ENCODE results near the gene TBC1D22A. TPM values are rescaled to one million over a fixed set of nuclear protein-coding genes. Genes with fewer than 3 reads are reported as not detected.

The TBC1D22A gene
- total RNA-seq, 1 experiment from 2014 or later, result 26.0 TPM

DNA sequence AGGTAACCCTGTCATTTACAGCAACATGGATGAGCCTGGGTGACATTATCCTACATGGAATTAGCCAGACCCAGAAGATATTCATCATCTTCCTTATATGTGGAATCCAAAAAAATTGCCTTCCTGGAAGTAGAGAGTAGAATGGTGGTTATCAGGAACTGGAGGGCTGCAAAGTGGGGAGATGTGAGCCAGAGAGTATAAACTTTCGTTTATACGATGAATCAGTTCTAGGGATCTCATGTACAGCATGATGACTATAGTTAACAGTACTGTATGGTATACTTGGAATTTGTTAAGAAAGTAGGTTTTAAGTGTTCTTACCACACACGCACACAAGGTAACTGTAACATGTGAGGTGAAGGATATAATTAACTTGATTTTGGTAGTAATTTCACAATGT is 79.1 kb downstream of the TBC1D22A start:
- Mint-ChIP-seq H3K27ac (ENCODE audit: low read depth, unreplicated experiment) (no peak overlapping the region), H3K36me3 (ENCODE audit: insufficient read depth, unreplicated experiment) (peaks cover 4% of the 10 kb centered on the region), H3K4me1 (ENCODE audit: insufficient read depth, unreplicated experiment) (peaks cover 48% of the 10 kb centered on the region), H3K9me3 (ENCODE audit: unreplicated experiment) (peaks cover 14% of the 10 kb centered on the region), H3K4me3 (ENCODE audit: unreplicated experiment) (no peak overlapping the region), H3K27me3 (ENCODE audit: insufficient read depth, unreplicated experiment) (no peaks in the 10 kb centered on the region)
- CTCF ChIA-PET, result interaction anchor here (1.8 to 4.6 kb wide), 2 partner anchors 9 to 38 kb away, joined by 7 to 31 read pairs; no protein-coding TSS in a partner anchor
- POLR2A ChIA-PET, result interaction anchor here (1.6 to 2.3 kb wide), 2 partner anchors 11 to 25 kb away, joined by 4 to 11 read pairs; no protein-coding TSS in a partner anchor
- intact Hi-C loops (cut with micrococcal nuclease), result no loop called here
- DNase-seq (ENCODE audit: unreplicated experiment), result no peak
- no TSS peak for BruUV-seq (replicated peaks)
- TF ChIP-seq, protein P1, sequence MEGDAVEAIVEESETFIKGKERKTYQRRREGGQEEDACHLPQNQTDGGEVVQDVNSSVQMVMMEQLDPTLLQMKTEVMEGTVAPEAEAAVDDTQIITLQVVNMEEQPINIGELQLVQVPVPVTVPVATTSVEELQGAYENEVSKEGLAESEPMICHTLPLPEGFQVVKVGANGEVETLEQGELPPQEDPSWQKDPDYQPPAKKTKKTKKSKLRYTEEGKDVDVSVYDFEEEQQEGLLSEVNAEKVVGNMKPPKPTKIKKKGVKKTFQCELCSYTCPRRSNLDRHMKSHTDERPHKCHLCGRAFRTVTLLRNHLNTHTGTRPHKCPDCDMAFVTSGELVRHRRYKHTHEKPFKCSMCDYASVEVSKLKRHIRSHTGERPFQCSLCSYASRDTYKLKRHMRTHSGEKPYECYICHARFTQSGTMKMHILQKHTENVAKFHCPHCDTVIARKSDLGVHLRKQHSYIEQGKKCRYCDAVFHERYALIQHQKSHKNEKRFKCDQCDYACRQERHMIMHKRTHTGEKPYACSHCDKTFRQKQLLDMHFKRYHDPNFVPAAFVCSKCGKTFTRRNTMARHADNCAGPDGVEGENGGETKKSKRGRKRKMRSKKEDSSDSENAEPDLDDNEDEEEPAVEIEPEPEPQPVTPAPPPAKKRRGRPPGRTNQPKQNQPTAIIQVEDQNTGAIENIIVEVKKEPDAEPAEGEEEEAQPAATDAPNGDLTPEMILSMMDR (IDR thresholded peaks at IDR 0.05; ENCODE audit: unreplicated experiment), result no peak

DNA sequence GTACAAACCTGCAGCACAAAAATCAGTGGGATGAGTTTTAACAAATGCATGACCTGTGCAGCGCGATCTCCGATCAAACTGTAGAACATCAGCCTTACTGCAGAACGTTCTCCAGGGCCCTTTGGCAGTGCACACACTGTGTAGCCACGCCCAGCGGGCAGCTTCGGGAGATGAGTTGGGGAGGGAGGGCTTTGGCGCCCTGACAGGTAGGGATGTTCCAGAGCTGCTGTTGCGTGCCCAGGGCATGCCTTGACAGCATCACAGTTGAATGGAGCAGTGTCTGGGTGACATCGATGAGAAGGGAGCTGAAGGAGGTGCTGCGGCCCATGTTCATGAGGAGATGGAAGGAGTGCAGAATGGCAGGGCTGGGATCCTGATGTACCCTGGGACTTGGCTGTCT is 80.2 kb downstream of the TBC1D22A start:
- H3K4me1 Mint-ChIP-seq (ENCODE audit: insufficient read depth, unreplicated experiment), result peaks cover 53% of the 10 kb centered on the region
- H3K36me3 Mint-ChIP-seq (ENCODE audit: insufficient read depth, unreplicated experiment), result no peaks in the 10 kb centered on the region
- TF ChIP-seq, protein P1 (IDR thresholded peaks at IDR 0.05; ENCODE audit: unreplicated experiment), result no peak
- H3K9me3 Mint-ChIP-seq (ENCODE audit: unreplicated experiment), result peaks cover 7% of the 10 kb centered on the region
- CTCF ChIA-PET, result interaction anchor here (0.7 to 4.6 kb wide), 10 partner anchors 9 to 1648 kb away, joined by 3 to 31 read pairs (median 4); no protein-coding TSS in a partner anchor
- DNase-seq (ENCODE audit: unreplicated experiment), result peak; percentile 83
- POLR2A ChIA-PET, result interaction anchor here (0.6 to 2.3 kb wide), 8 partner anchors 9 to 468 kb away, joined by 3 to 11 read pairs (median 4); partner anchors contain the start of gene TBC1D22A
- H3K27me3 Mint-ChIP-seq (ENCODE audit: insufficient read depth, unreplicated experiment), result no peaks in the 10 kb centered on the region
- peak overlapping the region; percentile 17 for H3K27ac Mint-ChIP-seq (ENCODE audit: low read depth, unreplicated experiment)
- no TSS peak for BruUV-seq (replicated peaks)
- intact Hi-C loops (cut with micrococcal nuclease), result no loop called here
- H3K4me3 Mint-ChIP-seq (ENCODE audit: unreplicated experiment), result peak overlapping the region; percentile 36

DNA sequence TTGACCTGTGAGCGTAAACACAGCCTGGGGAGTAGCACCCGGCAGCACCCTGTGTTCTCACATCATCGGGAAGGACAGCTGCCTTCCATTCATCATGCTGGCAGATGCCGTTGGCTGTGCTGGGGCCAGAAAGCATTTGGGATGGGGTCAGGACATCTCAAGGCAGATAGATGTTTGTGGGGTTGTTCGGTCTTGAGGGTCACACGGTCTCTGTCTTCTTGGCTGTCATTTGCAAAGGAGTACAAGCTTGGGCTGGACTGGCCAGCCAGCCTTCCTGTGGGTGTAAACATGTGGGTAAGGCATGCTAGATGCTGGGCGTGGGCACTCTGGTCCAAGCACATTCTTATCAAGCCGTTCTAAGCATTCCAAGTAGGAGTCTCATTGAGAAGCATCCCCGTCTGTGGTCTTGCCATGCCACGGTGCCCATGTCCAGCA is 81.4 kb downstream of the TBC1D22A start:
- intact Hi-C loops (cut with micrococcal nuclease), result no loop called here
- CTCF ChIA-PET, result interaction anchor here (0.6 to 4.6 kb wide), 7 partner anchors 8 to 1233 kb away, joined by 3 to 31 read pairs (median 3); no protein-coding TSS in a partner anchor
- Mint-ChIP-seq H3K4me1 (ENCODE audit: insufficient read depth, unreplicated experiment) (peaks cover 53% of the 10 kb centered on the region), H3K4me3 (ENCODE audit: unreplicated experiment) (peak overlapping the region; percentile 7), H3K27me3 (ENCODE audit: insufficient read depth, unreplicated experiment) (no peaks in the 10 kb centered on the region), H3K9me3 (ENCODE audit: unreplicated experiment) (no peaks in the 10 kb centered on the region), H3K36me3 (ENCODE audit: insufficient read depth, unreplicated experiment) (peaks cover 6% of the 10 kb centered on the region), H3K27ac (ENCODE audit: low read depth, unreplicated experiment) (peak overlapping the region; percentile 76)
- TF ChIP-seq, protein P1 (IDR thresholded peaks at IDR 0.05; ENCODE audit: unreplicated experiment), result no peak
- POLR2A ChIA-PET, result interaction anchor here (0.6 to 2.5 kb wide), 6 partner anchors 10 to 81 kb away, joined by 3 to 13 read pairs (median 6); partner anchors contain the start of gene TBC1D22A
- no TSS peak for BruUV-seq (replicated peaks)
- DNase-seq (ENCODE audit: unreplicated experiment), result no peak

DNA sequence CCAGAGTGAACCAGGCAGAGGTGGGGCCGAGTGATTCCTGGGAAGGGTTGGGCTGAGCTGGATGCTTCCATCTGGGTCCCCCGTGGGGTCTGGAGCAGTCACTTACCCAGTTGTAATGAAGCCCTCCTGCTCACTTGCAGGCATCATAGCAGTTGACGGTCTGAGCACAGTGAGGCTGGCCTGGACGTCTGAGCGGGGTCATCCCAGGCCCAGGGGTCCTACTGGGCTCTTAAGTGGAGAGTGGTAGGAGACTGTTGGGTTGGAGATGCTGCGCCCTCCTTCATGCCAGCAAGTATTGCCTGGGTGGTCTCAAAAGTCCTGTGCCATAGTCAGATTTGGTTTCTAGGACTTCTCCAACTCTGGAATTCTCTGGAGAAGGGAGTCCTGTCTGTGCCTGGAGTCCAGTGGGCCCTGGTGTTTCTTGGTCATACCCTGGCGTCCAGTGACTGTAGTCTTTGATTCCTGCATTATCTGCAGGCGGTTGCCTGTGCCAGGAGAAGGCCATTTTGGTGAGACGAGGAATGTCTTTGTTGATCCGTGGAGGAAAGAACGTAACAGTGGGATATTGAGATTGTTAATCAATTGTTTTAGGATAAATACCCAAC is 82.3 kb downstream of the TBC1D22A start:
- no peak for DNase-seq (ENCODE audit: unreplicated experiment)
- TF ChIP-seq, protein P1 (IDR thresholded peaks at IDR 0.05; ENCODE audit: unreplicated experiment), result no peak
- ChIA-PET CTCF (interaction anchor here (0.6 to 4.6 kb wide), 13 partner anchors 9 to 188 kb away, joined by 3 to 31 read pairs (median 4); no protein-coding TSS in a partner anchor), POLR2A (interaction anchor here (0.6 to 2.5 kb wide), 7 partner anchors 15 to 1647 kb away, joined by 3 to 13 read pairs (median 4); no protein-coding TSS in a partner anchor)
- peak overlapping the region; percentile 7 for H3K4me3 Mint-ChIP-seq (ENCODE audit: unreplicated experiment)
- H3K9me3 Mint-ChIP-seq (ENCODE audit: unreplicated experiment), result no peaks in the 10 kb centered on the region
- no peaks in the 10 kb centered on the region for H3K27me3 Mint-ChIP-seq (ENCODE audit: insufficient read depth, unreplicated experiment)
- peak overlapping the region; percentile 76 for H3K27ac Mint-ChIP-seq (ENCODE audit: low read depth, unreplicated experiment)
- peaks cover 53% of the 10 kb centered on the region for H3K4me1 Mint-ChIP-seq (ENCODE audit: insufficient read depth, unreplicated experiment)
- intact Hi-C loops (cut with micrococcal nuclease), result loop anchor here (5.0 kb wide), 2 partner anchors 743 to 1648 kb away; no protein-coding TSS in a partner anchor
- BruUV-seq (replicated peaks), result no TSS peak
- peaks cover 6% of the 10 kb centered on the region for H3K36me3 Mint-ChIP-seq (ENCODE audit: insufficient read depth, unreplicated experiment)
